NCI-H226 (cell line): Measurements from ENCODE around the gene DPYD.

Experiments
- DNase-seq: peaks from one replicate; pipeline ENCODE4 v3.0.0-alpha.2; 2015

DPYD gene

GRCh38 chr1:97603218-97603617, 317.6 kb downstream of the DPYD start:
- DNase-seq = no peak

GRCh38 chr1:97599447-97599846, 321.4 kb downstream of the DPYD start:
- DNase-seq = no peak

- no peak for DNase-seq
Observed at GRCh38 chr1:97593192-97593591, 327.6 kb downstream of the DPYD start.

- no peak for DNase-seq
Observed at GRCh38 chr1:97588772-97589171, 332.1 kb downstream of the DPYD start.

GRCh38 chr1:97581614-97582051, 339.2 kb downstream of the DPYD start:
- DNase-seq = peak; percentile 20

GRCh38 chr1:97577613-97578012, 343.2 kb downstream of the DPYD start:
- DNase-seq = no peak

- DNase-seq = no peak
Observed at GRCh38 chr1:97573553-97573952, 347.3 kb downstream of the DPYD start.

- no peak for DNase-seq
Observed at GRCh38 chr1:97572561-97572960, 348.3 kb downstream of the DPYD start.

GRCh38 chr1:97571760-97572159, 349.1 kb downstream of the DPYD start:
- no peak for DNase-seq

- no peak for DNase-seq
Observed at GRCh38 chr1:97570691-97571090, 350.1 kb downstream of the DPYD start.

GRCh38 chr1:97567000-97567749, 353.7 kb downstream of the DPYD start:
- DNase-seq = no peak

GRCh38 chr1:97565886-97566285, 354.9 kb downstream of the DPYD start:
- peak; percentile 29 for DNase-seq

GRCh38 chr1:97563926-97564325, 356.9 kb downstream of the DPYD start:
- no peak for DNase-seq

- DNase-seq = no peak
Observed at GRCh38 chr1:97562081-97562480, 358.8 kb downstream of the DPYD start.

GRCh38 chr1:97560714-97561113, 360.1 kb downstream of the DPYD start:
- no peak for DNase-seq

GRCh38 chr1:97553971-97554370, 366.9 kb downstream of the DPYD start:
- no peak for DNase-seq

- DNase-seq = no peak
Observed at GRCh38 chr1:97551113-97551512, 369.7 kb downstream of the DPYD start.

- no peak for DNase-seq
Observed at GRCh38 chr1:97545446-97545845, 375.4 kb downstream of the DPYD start.

GRCh38 chr1:97540346-97540888, 380.4 kb downstream of the DPYD start:
- no peak for DNase-seq

GRCh38 chr1:97538113-97538512, 382.7 kb downstream of the DPYD start:
- no peak for DNase-seq

GRCh38 chr1:97533358-97533757, 387.5 kb downstream of the DPYD start:
- DNase-seq = no peak

- no peak for DNase-seq
Observed at GRCh38 chr1:97529600-97529999, 391.2 kb downstream of the DPYD start.

- DNase-seq = no peak
Observed at GRCh38 chr1:97524211-97524610, 396.6 kb downstream of the DPYD start.

- DNase-seq = no peak
Observed at GRCh38 chr1:97516588-97516987, 404.2 kb downstream of the DPYD start.

- no peak for DNase-seq
Observed at GRCh38 chr1:97508653-97509218, 412.1 kb downstream of the DPYD start.
